Measurements from ENCODE around the gene RTN4.
"Not testable (repeated sequence)": the region's sequence is repeated elsewhere in the genome, so short reads cannot be mapped to it uniquely, and the experiment has no call there.

The RTN4 gene

DNA sequence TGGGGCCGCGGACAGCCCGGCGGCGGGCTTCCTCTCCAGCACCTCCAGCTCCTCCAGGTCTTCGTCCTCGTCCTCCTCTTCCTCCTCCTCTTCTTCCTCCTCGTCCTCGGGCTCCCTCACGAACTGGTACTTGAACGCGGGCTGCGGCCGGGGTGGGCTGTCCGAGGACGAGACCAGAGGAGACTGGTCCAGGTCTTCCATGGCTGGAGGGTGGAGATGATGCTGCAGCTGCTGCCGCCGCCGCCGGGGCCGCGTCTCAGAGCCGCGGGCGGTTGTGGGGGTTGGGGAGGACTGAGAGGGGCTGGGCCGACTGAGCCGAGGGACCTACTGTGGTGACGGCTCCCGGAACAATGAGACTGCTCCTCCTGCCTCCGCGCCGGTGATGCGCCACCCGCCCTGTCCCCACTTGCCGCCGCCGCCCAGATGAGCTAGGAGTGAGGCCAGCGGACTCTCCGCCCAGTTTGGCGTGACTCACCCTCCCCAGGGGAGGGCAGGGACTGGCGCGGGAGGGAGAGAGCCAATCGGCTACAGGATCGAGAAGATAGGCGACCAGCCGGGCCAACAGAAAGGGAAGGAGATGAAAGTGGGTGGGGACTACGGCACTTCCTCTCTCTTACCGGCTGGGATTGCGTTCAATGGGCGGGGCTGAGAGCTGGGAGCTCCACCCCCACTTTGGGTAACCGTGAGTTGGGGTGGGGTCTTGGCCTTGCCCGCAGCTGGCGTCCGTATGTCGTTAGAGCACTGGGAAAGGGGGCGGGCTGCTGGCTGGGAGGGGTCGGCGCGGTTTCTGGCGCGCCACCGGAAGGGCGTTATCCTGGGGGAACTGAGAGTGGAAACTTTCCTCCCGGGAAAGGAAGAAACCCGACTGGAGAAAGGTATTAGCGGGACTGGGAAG lies at the start of gene RTN4:
Gene RTN4, minus strand, starts transcription at position 352 of the 895 bp plus-strand sequence. Its CDS starts 151 bp downstream, at position 201.
- DNase-seq, result peak; percentile 98 to 99

GRCh38 chr2:55099493-55099877 lies 49.2 kb upstream of the RTN4 start:
- DNase-seq, result no peak

DNA sequence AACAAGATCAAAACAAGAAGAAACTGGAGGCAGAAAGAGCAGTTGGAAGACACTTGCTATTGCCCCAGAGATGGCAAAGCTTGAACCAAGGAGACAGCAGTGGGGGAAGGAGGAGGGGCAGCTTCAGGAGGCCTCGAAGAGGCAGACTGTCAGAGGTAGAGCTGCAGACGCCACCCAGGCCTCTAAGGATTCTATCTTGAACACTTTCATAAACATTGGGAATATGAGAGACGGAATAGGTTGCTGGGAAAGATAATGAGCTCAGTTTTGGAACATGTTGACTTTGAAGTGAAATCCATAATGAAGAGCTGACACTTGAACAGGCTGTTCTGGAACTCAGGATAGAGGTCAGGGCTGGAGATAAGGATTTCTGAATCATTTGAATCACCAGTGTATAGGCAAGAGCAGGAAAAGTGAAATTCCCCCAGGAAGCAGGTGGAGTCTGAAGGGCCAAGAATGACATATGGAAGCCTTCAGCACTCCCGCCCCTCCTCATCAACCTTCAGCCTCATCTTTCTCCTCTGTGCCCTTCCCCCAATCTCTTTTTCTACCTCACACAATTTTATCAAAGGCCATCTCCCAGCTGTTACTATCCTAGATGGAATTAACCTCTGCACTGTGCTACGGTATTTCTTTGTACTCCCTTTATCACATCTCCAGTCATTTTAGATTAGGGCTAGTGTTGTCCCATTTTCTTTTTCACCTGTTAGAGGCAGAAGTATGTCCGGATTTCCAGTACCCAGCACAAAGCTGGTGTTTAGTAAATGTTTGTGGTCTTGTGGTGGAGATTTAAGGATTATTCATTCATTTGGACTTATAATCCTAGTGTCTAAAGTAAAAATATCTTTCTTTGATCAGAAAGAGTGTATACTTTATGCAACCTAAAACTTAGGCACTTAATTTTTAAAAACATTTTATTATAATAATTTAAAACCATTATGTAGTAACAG lies 47.5 kb upstream of the RTN4 start:
- no peak for DNase-seq

GRCh38 chr2:55097082-55097460 lies 46.8 kb upstream of the RTN4 start:
- no peak for DNase-seq

DNA sequence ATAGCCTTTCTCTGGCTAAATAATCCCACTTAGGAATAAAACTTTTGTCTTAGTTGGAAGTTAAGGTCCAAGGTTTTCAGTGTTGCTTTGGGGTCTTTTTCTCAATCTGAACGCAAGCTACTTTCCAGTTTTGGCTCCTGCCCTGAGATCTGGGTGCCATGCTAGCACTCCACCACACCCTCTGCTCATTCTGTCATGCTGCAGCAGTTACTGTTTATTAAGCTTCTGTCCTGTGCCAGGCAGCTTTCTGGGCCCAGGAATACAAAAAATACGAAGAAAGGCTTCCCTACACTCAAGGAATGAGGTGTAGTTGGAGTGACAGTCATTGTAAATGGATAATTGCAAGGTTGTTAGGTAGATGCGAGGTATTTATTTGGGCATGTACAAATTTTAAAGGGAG lies 46.3 kb upstream of the RTN4 start:
- DNase-seq, result no peak

- DNase-seq, result no peak
Observed at GRCh38 chr2:55093381-55093780, 43.1 kb upstream of the RTN4 start.

- no peak for DNase-seq
Observed at GRCh38 chr2:55092439-55092838, 42.2 kb upstream of the RTN4 start.

- DNase-seq, result not testable (repeated sequence)
Observed at GRCh38 chr2:55091681-55092080, 41.4 kb upstream of the RTN4 start.

DNA sequence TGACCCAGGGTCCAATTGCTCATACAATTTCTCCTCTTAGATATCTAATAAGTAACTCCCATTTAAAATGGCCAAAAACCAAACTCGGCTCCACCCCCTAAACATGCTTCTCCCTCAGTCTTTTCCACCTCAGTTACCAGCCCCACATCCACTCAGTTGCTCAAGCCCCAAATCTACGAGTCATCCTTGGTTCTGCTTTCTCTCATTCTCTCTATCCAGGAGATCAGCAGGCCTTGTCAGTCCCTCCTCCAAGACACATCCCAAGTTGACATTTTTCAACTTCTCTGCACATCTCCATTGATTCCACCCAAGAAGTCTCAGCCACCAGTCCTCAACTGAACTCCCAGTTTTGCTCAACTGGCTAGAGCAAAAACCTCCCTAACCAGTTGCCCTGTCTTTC lies 40.5 kb upstream of the RTN4 start:
- DNase-seq, result no peak

GRCh38 chr2:55089726-55090125 lies 39.5 kb upstream of the RTN4 start:
- no peak for DNase-seq

DNA sequence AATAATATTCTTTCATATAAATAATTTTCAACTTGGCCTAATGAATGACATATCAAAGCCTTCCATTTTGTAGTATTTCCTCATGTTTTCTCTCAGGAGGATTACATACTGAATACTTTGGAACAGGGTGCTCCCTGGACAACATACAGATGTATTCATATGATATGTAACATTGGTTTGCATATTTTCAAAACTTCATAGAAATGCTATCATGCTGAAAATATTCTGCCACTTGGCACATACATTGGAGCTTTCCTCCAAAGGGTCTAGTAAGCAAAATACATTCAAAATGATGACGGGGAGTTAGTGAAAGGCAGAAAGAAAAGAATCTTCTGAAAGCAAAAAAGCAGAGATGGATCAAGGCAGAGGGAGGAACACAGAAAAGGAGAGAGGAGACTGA lies 38.1 kb upstream of the RTN4 start:
- DNase-seq, result no peak

- DNase-seq, result no peak
Observed at GRCh38 chr2:55087936-55088335, 37.7 kb upstream of the RTN4 start.

- no peak for DNase-seq
Observed at GRCh38 chr2:55087501-55087900, 37.2 kb upstream of the RTN4 start.

DNA sequence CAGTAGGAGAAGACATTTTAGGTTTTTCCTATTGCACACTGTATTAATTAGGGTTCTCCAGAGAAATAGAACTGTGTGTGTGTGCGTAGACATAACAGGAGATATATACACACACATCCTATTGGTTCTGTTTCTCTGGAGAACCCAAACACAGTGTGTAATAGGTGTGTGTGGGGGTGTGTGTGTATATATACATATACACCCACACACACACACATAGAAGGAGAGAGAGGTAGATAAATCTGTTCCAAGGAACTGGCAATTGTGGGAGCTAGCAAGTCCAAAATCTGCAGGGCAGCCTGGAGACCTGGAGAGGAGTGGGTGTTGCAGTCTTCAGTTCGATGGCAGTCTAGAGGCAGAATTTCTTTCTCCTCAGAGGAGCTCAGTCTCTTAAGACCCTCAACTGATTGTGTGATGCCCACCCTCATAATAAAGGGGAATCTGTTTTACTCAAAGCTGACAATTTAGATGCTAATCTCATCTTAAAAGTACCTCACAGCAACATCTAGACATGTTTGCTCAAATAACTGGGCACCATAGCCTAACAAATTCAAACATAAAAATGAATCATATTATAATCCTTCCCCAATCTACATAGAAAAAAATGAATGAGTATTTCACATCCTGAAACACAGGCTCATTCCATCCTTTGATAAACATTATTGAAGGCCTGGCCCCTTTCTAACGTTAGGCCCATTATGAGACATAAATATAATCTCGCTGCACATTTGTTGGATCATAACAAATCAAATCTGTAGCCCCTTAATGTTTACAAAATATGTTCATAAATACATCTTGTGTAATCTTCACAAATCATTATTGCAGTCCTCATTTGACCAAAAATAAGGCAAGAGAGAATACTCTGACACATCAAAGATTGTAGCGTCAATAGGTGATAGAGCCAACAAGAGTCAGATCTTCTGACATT lies 35.1 kb upstream of the RTN4 start:
- no peak for DNase-seq

DNA sequence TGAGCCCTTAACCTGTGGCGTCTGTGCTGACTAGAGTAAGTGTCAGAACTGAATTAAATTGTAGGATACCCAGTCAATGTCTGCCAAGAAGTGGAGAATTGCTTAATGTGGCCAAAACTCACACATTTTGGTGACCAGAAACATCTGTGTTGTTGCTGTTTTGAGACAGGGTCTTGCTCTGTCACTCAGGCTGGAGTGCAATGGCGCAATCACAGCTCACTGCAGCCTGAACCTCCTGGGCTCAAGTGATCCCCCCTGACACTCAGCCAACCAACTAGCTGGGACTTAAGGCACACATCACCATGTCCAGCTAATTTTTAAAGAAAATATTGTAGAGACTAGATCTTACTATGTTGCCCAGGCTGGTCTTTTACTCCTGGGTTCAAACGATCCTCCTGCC lies 34.4 kb upstream of the RTN4 start:
- no peak for DNase-seq

DNA sequence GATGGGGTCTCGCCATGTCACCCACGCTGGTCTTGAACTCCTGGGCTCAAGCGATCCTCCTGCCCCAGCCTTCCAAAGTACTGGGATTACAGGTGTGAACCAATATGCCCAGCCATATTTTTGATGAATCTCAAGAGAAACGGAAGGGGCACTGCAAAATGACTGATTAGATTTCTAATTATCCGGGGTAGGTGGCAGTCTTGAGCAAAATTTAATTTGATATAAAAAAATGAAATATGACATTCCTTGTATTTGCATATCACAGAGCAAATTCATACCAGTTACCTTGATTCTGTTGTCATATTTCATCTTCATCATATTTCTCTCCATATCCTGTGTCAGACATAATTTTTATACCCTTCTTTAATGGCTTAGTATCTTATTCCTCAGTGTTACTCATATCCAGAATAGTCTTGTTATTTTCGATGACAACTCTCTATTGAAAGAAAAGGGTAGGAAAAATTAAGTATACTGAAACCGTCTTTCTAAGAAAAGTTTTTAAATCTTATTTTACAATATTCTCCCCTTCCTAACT lies 30.0 kb upstream of the RTN4 start:
- no peak for DNase-seq

DNA sequence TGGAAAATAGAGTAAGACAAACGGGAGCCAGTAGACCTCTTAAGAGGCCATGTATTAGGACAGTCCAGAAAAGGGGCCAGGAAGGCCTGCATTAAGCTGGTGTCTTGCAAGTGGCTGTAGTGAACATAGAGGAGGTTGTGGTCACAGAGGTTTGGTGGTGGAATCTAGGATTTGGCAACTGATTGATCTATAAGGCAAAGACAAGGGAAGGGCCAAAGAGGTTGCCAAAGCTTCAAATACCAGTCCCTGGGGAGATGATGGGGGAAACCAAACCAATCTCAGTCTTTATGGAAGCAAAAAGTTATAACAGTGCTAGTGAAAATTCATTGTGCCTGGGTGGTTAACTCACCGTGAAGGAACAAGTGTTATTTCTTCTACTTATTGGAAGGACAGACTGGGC lies 28.7 kb upstream of the RTN4 start:
- DNase-seq, result no peak

DNA sequence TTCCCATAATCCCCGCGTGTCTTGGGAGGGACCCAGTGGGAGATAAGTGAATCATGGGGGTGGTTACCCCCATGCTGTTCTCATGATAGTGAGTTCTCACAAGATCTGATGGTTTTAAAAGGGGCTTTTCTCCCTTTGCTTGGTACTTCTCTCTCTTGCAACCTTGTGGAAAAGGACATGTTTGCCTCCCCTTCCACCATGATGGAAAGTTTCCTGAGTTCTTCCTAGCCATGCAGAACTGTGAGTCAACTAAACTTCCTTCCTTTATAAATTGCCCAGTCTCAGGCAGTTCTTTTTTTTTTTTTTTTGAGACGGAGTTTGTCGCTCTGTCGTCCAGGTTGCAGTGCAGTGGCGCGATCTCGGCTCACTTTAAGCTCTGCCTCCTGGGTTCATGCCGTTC lies 26.5 kb upstream of the RTN4 start:
- no peak for DNase-seq

DNA sequence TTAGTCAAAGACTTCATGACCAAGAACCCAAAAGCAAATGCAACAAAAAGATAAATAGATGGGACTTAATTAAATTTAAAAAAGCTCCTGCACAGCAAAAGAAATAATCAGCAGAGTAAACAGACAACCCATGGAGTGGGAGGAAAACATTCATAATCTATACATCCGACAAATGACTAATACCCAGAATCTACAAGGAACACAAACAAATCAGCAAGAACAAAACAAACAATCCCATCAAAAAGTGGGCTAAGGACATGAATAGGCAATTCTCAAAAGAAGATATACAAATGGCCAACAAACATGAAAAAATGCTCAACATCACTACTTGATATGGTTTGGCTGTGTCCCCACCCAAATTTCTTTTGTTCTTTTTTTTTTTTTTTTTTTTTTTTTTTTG lies 25.8 kb upstream of the RTN4 start:
- not testable (repeated sequence) for DNase-seq

GRCh38 chr2:55073000-55073983 lies 23.0 kb upstream of the RTN4 start:
- no peak for DNase-seq

- no peak for DNase-seq
Observed at GRCh38 chr2:55063713-55064323, 13.6 kb upstream of the RTN4 start.
